Astrocyte (in vitro differentiated cells and primary cell): Measurements from ENCODE around the gene CCDC71L.

ENCODE experiments used
- CTCF ChIP-seq: IDR thresholded peaks from 2 replicates; pipeline ENCODE4 v1.5.1; 2011; ENCODE audit warnings: low read depth, mild to moderate bottlenecking, inconsistent platforms, low read length, moderate library complexity; ENCODE audit not compliant: insufficient read depth
- EZH2 ChIP-seq: IDR thresholded peaks from 2 replicates; pipeline ENCODE4 v1.6.1; 2012; ENCODE audit warnings: mild to moderate bottlenecking, low read length, inconsistent platforms; ENCODE audit not compliant: insufficient read depth

- no peak for TF ChIP-seq CTCF
- TF ChIP-seq EZH2: no peak
Observed at GRCh38 chr7:106681815-106682495, 21.0 kb upstream of the CCDC71L start.
